GM18870 (cell line): ENCODE measurements around the gene BAG1.

ENCODE experiments used
- ATAC-seq: cut with Tn5 transposase; IDR thresholded peaks from one replicate; pipeline ENCODE4 v1.9.1; 2021; ENCODE audit warnings: moderate library complexity; ENCODE audit not compliant: unreplicated experiment

The BAG1 gene

DNA sequence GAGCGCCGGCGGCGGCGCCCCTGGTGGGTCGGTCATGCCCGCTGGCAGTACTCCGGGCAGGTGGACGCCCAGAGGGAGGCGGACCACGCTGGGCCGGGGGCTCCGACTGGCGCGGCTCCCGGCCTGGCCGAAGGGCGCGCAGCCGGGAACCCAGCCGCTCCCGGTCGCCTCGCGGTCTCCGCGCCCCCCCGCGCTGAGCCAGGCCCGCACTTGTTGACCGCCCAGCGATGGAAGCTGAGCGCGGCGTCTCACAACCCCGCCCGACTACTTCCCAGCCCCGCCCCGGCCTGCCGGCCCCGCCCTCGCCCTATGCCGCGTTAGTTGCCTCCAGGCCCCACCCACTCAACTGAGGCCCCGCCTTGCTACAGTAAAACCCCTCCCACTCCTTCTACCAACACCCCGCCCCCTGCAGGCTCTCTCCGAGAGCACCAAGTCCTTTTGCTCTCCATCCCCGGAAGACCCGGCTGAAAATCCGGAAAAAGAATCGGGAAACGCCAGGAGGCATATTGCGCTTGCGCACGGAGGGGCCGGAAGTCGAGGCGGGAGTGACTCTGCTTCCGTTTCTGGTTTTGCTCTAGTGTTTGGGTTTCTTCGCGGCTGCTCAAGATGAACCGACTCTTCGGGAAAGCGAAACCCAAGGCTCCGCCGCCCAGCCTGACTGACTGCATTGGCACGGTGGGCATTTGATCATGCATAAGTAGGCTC is at the start of gene BAG1, which contains the start of gene CHMP5:
Gene BAG1, minus strand, starts transcription at position 236 of the 705 bp plus-strand sequence.
Gene CHMP5, plus strand, starts transcription at position 577 of the 705 bp plus-strand sequence. Its CDS starts 30 bp downstream, at position 607.
- ATAC-seq = peak; percentile 88

DNA sequence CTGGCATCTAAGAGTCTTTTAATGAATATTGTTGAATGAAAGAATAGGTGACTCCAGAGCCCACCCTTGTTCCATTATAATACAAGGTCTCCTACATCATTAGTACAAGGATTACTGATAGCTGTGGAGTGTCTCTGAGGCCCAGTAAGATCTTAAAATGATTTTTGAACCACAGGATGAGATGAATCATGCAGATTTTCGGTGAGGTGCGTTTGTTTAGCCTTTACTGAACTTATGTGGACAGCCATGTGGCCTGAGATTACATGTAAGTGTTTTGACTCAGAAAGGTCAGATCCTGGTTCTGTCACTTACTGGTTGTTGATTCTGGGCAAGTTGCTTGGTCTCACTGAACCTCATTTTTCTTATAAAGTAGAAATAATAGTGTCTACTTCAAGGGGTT is 47.4 kb upstream of the BAG1 start:
- ATAC-seq = no peak

DNA sequence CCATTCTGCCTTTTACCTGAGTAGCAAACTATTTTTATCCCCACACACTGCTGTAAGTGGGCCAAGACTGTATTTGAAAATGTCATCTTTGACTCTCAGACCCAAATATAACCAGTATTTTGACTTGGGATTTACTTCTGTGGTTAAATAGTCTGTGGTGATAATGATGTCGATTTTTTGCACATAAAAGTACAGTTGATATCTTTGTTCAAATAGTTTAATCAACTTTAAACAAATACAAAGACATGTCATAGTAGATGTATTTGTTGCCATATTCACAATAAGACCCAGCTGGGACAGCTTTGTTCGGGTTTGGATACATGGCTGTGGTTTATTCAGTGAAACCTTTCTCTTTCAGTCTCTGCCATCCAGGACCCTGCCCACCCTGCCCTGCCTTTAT is 46.2 kb upstream of the BAG1 start:
- no peak for ATAC-seq

DNA sequence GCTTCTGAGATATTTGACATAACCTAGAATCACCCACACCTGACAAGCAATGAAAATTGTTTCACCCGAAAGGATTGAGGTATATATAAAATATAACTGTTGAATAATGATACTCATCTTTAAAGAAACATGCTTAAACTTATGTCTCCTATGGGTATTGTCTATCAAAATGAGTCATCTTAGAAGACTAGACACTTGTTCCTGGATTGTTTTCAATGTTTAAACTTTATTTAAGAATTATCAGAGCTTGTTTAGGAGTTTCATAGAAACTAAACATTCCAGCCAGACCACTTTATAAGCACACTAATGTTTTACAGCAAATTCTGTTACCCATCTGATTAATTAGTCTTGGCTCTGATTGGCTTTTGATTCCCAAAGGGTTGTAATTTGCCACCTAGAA is 45.4 kb upstream of the BAG1 start:
- ATAC-seq = no peak

DNA sequence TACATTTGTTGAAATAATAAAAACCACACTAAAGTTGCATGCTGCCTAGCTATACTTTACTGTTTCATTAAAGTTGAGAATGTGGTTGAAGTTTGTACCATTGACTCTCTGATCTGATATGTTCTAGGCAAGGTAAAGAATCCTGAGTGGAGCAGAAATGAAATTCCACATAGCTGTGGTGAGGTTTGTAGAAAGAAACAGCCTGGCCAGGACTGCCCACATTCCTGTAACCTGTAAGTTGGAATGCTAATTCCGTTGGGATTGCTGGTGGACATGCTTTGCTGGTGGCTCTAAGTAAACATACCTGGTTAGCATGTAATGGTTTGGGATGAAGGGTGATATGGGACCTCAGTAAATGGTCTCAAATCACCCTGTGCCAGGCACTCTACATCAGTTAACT is 42.6 kb upstream of the BAG1 start:
- no peak for ATAC-seq

DNA sequence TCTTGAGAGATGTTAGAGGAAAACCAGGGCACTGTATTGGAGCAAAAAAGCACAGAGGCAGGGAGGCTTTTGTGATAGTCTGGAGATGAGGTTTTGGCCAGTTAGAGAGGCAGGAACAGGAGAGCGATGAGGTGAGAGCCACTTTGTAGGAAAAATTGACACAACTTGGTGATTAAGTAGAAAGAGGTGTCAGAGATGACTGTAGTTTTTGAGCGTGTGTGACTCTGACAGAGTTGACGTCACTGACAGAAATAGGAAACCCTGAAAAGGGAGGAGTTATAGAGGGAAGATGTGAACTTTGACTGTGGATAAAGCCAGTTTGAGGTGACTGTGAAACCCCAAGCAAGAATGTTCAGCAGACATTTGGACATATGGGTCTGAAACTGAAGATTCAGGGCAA is 41.5 kb upstream of the BAG1 start:
- ATAC-seq = no peak

DNA sequence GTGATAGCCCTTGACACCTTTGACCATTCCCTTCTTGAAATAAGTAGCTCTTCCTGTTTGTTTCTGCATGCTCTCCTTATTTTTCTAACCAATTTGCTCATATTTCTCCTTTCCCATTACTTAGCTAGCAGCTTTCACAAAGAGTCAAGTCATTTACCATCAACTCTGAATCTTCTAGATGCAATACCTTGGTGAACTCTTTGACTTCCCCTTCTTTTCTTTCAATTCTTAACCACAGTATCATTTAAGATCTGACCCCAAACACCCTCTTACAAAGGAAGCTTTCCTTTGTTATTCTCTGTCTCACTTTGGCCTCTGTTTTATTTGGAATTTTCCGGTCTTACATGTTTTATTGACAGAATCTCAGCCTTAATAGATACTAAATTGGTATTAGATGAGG is 39.9 kb upstream of the BAG1 start:
- no peak for ATAC-seq

DNA sequence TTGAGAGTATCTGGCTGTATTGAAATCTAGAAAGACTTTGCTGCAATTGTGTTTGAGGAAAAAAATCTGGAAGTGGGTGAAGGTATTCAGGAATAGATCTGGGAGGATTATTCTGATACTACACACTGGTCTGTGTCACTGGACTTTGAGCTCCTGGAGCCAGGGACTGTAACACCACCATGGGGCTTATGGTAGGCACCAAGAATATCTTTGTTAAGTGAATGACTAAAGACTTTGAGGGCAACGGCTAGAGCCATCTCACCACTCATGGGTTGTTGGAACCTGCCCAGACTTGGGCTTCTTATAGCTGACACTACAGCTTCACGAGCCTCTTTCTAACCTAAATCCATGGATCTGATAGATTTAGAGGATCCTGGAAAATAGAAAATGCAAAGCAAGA is 36.0 kb upstream of the BAG1 start:
- no peak for ATAC-seq

DNA sequence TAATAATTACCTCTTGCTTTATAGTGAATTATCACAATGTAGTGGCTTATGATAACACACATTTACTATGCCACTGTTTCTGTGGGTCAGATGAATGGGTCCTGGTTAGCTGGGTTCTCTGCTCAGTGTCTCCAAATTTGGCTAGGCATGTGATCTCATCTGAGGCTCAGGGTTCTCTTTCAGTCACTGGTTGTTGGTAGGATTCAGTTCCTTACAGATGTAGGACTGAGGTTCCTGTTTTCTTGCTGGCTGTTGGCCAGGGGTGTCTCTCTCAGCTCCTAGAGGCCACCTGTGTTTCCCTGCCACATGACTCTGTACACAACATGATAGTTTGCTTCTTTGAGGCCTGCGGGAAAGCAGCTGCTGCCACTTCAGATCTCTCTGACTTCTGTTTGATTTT is 32.9 kb upstream of the BAG1 start:
- peak; percentile 87 for ATAC-seq

DNA sequence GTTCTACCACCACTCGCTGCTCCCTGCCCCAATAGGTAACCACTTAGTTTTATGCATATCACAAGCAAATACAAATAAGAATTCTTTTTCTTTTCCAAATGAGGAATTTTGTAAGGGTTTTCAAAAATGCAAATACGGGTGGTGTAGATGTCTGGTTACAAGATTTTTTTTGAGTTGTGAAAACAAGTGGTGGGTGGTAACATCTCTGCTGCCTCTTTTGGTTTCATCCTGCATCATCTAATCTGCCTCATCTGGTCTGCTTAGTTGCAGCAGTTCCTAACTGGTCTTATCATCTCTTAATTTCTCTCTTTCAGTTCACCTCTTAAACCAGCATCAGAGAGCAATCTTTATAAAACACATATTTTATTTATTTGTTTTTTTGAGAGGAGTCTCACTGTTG is 31.1 kb upstream of the BAG1 start:
- ATAC-seq = peak; percentile 44

DNA sequence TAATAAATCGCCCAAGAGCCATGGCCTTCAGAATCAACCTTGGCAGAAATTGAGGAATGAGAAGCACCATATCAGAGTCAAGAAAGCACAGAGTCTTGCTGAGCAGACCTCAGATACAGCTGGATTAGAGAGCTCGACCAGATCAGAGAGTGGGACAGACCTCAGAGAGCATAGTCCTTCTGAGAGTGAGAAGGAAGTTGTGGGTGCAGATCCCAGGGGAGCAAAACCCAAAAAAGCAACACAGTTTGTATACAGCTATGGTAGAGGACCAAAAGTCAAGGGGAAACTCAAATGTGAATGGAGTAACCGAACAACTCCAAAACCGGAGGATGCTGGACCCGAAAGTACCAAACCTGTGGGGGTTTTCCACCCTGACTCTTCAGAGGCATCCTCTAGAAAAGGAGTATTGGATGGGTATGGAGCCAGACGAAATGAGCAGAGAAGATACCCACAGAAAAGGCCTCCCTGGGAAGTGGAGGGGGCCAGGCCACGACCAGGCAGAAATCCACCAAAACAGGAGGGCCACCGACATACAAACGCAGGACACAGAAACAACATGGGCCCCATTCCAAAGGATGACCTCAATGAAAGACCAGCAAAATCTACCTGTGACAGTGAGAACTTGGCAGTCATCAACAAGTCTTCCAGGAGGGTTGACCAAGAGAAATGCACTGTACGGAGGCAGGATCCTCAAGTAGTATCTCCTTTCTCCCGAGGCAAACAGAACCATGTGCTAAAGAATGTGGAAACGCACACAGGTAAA is 30.3 kb upstream of the BAG1 start:
- ATAC-seq = no peak

DNA sequence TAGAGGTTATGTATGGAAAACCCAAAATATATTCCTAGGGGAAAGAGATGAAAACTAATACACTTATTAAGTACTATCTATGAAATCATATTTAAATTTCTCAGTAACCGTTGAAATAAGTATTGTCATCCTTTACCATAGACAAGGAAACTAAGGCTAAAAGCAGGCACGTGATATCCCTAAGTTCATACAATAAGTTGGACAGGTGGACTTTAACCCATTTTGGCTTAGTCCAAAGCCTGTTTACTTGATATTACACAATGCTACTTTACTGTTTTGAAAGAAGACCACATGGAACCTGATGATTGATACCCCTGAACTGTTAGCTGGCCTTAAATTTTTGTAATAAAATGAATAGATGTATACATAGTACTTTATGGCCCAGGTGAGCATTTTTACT is 29.3 kb upstream of the BAG1 start:
- ATAC-seq = no peak

DNA sequence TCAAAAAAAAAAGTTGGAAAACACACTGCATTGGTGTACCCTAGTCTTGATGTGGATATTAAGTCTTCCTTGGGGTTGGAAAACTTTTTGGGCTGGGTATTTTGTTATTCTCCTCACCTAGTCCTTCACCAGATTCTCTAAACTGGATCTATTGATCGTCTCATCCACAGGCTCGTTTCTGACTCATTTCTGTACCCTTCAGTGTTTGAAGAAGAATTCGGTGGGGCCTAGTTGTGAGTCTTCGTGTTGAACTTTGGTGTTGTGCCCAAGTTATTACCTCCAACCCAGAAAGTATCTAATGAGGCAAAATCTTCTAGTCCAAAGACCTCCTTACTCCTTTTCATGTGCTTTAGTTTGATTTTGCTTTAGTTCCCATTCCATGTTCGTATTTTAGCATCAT is 27.4 kb upstream of the BAG1 start:
- no peak for ATAC-seq

DNA sequence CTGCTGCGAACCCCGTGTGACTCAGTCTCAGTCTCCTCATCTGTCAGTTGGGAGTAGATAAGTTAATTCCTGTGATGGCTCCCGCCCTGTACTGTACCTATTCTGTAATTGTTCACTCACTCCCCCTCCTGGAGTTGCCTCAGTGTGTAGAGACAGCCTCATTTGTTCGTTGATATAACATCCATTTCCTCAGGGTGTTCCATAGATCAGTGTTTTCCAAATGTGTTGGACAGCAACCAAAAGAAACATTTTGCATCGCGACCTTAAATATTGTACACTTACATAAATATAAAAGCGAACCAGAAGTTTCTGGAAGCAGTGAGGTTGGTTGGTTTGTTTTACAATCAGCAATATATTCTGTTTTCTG is 26.5 kb upstream of the BAG1 start:
- no peak for ATAC-seq

DNA sequence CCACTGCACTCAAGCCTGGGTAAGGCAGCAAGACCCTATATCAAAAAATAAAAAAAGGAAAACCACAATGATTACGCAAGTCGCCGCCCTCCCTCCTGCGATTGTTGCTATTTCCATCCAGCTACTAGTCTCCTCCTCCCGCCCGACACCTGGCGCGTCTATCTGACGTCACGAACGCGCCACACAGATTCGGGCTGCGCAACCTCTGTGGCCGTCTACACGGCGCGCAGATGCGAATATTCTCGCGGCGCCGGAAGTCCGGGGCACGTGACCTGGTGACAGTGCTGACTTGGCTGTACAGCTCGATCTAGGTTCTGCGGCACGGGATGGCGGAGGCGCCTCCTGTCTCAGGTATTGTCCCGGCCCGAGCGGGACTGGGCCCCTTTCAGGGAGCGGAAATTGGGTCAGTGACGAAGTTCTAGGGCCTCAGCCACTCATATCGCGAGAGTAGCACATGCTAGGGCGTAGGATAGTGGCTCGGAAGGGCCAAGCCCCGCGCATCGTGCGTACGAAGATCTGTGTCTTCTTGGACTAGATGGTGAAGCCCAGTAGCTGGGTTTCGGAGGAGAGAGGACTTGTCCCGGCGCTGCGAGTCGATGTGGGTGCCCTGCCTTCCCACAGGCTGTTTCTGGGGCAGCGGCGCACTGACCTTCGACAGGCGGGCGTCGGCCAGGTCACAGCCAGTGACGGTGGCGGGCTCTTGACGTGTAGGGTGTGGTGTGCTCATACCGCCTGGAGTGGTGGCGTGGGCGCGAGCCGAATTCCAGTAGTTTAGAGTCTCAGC is 25.9 kb upstream of the BAG1 start, which contains the start of gene NFX1:
Gene NFX1, plus strand, starts transcription at position 270 of the 784 bp plus-strand sequence. Its CDS starts 57 bp downstream, at position 327.
- ATAC-seq = peak; percentile 82

DNA sequence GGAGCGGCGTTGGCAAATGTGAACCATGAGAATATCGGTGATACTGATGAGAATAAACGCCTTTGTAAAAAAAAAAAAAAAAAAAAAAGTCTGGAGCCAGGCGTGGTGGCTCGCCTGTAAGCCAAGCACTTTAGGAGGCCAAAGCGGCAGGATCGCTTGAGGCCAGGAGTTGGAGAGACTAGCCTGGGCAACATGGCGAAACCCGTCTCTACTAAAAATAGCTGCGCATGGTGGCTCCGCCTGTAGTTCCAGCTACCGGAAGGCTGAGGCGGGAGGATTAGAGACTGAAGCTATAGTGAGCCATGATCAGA is 25.4 kb upstream of the BAG1 start:
- no peak for ATAC-seq

DNA sequence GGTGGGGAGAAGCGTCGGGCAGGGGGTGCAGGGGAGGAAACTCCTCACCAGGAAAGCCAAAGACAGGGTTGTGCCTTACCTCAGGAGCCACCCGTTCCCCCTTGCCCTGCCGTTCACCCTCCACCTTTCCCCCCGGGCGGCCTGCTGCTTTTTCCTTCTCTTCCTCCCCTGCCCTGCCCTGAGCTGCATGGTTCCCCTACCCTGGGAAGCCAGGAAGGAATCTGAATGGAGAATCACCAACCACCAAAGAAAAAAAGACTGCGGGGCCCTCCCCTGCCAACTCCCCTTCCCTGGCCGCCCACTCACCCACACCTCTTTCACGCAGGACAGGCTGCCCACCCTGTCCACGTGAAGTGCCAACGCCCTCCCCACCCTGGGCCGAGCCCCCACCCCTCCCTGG is 25.0 kb upstream of the BAG1 start:
- no peak for ATAC-seq

DNA sequence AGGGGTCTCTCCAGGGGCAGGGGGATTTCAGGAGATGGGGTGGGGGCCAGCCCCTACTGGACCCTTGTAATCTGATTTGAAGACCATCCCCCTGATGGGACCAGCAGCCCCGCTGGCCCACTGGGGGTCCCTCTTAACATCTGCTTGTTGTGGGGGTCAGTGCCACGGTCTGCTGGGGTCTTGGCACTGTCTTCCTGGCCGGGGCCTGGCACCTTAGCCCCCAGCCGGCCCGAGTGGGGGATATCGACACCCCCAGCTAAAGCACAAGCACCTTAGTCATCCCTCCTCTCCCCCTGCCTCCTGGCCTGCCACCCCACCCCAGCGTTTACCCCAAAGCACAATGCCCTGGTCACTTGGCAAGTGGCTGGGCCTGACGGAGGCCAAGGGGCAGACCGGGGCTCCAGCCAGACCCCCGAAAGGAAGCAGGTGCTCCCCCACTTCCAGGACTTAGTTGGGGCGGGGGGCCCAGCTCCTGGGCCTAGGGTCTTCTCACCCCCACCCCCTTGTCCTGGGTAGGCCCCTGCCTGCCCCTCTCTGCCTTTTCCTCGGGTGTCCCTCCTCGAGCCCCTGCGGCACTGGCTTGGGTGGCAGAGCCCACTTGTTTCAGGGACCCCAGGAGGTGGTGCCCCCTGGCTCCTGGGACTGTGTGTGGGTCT is 24.4 kb upstream of the BAG1 start:
- no peak for ATAC-seq

DNA sequence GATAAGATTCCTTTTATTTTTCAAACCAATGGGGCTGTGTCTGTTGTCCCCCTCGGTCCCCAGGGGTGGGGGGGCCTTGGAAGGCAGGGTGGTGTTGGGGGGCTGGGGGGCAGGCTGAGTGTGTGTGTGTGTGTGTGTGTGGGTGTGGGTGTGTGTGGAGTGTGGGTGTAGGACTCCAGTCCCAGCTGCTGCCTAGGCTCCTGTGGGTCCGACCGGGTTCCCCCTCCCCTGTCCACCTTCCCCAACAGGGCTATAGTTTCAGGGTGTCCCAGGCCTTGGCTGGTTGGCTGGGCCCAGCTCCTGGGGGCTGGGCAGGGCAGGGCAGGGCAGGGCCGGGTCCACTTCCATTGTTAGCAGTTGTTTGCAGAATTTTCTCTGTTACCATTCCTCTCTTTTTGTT is 23.7 kb upstream of the BAG1 start:
- ATAC-seq = no peak

DNA sequence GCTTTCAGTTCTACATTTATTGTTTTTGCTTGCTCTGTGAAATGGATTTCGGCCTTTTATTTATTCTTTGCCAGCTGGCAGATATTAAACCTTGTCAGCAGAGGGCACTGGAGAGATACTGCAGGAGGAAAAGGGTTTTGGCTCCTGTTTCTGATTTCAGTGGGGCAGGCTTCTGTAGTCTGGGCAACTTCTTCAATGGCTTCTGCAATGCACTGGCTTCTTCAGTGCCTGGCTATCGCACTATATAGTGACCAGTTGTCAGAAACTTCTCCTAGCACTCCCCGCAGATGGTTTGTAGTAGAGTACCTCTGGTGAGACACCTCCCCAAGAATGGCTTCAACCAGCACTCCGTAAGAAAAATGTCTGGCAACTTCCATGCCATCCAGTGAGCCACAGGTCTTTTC is 22.6 kb upstream of the BAG1 start:
- no peak for ATAC-seq

DNA sequence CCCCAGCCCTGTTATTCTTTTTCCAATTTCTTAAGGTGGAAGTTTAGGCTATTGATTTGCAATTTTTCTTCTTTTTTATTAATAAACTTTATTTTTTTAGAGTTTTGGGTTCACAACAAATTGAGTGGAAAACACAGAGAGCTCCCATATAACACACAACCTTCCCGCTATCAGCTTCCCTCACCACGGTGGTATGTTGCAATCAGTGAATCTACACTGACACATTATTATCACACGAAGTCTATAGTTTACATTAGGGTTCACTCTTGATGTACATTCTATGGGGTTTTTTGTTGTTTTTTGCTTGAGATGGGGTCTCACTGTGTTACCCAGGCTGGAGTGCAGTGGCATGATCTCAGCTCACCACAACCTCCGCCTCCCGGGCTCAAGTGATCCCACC is 21.0 kb upstream of the BAG1 start:
- ATAC-seq = no peak
